Heart right ventricle (tissue), 16 donors: ENCODE results near the gene VPS54. TPM values are rescaled to one million over a fixed set of nuclear protein-coding genes. Genes with fewer than 3 reads are reported as not detected.

ENCODE experiments used
- ATAC-seq, 8 donors: fragments of 200-7000 bp; cut with Tn5 transposase; one replicate each; pipeline ENCODE4 v1.9.1; 2020; ENCODE audit warnings: mild to moderate bottlenecking in 8 of 8, moderate library complexity in 8 of 8, moderate number of reproducible peaks in 1 of 8
- DNase-seq, 2 donors: peaks; one replicate each; pipeline ENCODE4 v3.0.0-alpha.2; 2020
- H3K27ac ChIP-seq, 10 donors: fragments of 200-600 bp; sonication (generic) in 2 of 10; one replicate each; pipeline versions ENCODE4 v1.5.0 to v1.8.0; 2020 to 2022; ENCODE audit warnings: mild to moderate bottlenecking in 3 of 10
- H3K27me3 ChIP-seq, 7 donors: fragments of 200-600 bp; one replicate each; pipeline ENCODE4 v1.8.0; 2021 to 2022; ENCODE audit warnings: mild to moderate bottlenecking in 2 of 7
- H3K36me3 ChIP-seq, 9 donors: fragments of 200-600 bp; sonication (generic) in 1 of 9; one replicate each; pipeline versions ENCODE4 v1.5.0 to v1.8.0; 2020 to 2022; ENCODE audit warnings: mild to moderate bottlenecking in 2 of 9
- H3K4me1 ChIP-seq, 9 donors: fragments of 200-600 bp; sonication (generic) in 1 of 9; one replicate each; pipeline versions ENCODE4 v1.5.0 to v1.8.0; 2020 to 2022; ENCODE audit warnings: mild to moderate bottlenecking in 4 of 9
- H3K4me3 ChIP-seq, 10 donors: fragments of 200-600 bp; sonication (generic) in 2 of 10; one replicate each; pipeline versions ENCODE4 v1.5.0 to v1.8.0; 2020 to 2022; ENCODE audit warnings: mild to moderate bottlenecking in 7 of 10, moderate library complexity in 2 of 10
- H3K9me3 ChIP-seq, 11 donors: fragments of 200-600 bp in 10 of 11; sonication (generic) in 2 of 11; one replicate each; pipeline versions ENCODE4 v1.5.0 to v1.8.0; 2013 to 2022; ENCODE audit warnings: mild to moderate bottlenecking in 2 of 11, control low read depth in 1 of 11, moderate library complexity in 1 of 11
- WGBS, 2 donors: extraction: QIAGEN DNeasy Blood & Tissue Kit; methylation state at CpG; one replicate each; pipeline ENCODE4 v1.1.7; 2013; ENCODE audit warnings: inconsistent platforms in 1 of 2; 5-methylcytosine and 5-hydroxymethylcytosine counted together
- intact Hi-C, 10 donors: fragments of 100-400 bp; cut with DNase I; formaldehyde crosslinking; loops; one replicate each; pipeline versions ENCODE4 v1.11.1 to v1.14.2; 2022
- polyA plus RNA-seq, 2 donors: library from polyadenylated mRNA; stranded (reverse); fragments of 200-250 nt; gene quantifications; one replicate each; pipeline ENCODE4 v1.2.3, GENCODE V29; 2013
- total RNA-seq, 10 donors: library from RNA; stranded (reverse); fragmentation: NEBNext Ultra II Directional in 3 of 10; extraction: Animal tissue kit (Norgen Biotek cat#: 25700) in 3 of 10; gene quantifications; one replicate each; pipeline versions ENCODE4 v1.2.1 to v1.2.4, GENCODE V29; 2021 to 2023
- TF ChIP-seq, protein P1 (sequence below), 9 donors: fragments of 200-600 bp; sonication (generic) in 2 of 9; IDR thresholded peaks; one replicate each; pipeline versions ENCODE4 v1.5.0 to v1.8.0; 2021 to 2022; ENCODE audit warnings: antibody characterized with exemption in 9 of 9, mild to moderate bottlenecking in 5 of 9, moderate library complexity in 1 of 9
- donor health status: Arrhythmogenic right ventricular cardiomyopathy.
- donor health status: ischemic (EF 13 %, LVEDD 7.1; RV severe dilation, severe dysfunction).
- donor health status: healthy with polysubstance abuse.
- donor health status: DM: no; HTN: yes; CAD: no.
- donor health status: DM: no; HTN: no; CAD: no.
- donor health status: ischemic (EF 25% LVEDD 6.9; RV normal size, moderate dysfunction).
- donor health status: ischemic (EF 25% LVEDD 5.7; RV mildly dilated, moderate dysfunction).
- donor health status: healthy.
- donor health status: DM: yes; HTN: yes; CAD: no.
- donor health status: Ischemic cardiomyopathy.
- donor health status: ischemic (EF 35%, LVEDD 5.7; RV mildly dilated, moderate dysfunction).
- donor health status: nonischemic (EF 11% LVEDD 7.7; RV severe dilation, severe dysfunction).
- donor health status: DM: yes; HTN: yes; CAD: no.
- donor health status: PGD.
- donor health status: ischemic (EF 29% LVEDD 5.4; RV normal size, mild dysfunction).
- donor health status: nonischemic (EF 23%, LVEDD 6.1; RV moderate dilation, normal function).

VPS54 gene
- total and polyA plus RNA-seq, 12 donors, result 8.3 to 12.7 (median 10.5) TPM

GRCh38 chr2:63874204-63875130 lies 144.8 kb downstream of the VPS54 start:
- H3K27me3 ChIP-seq, result no peaks in the 10 kb centered on the region
- intact Hi-C loops, result no loop called here
- peak overlapping the region in 4 of 10 donors; percentile 3 to 64 (median 48) for H3K27ac ChIP-seq
- DNase-seq (no peak), ATAC-seq (no peak)
- peaks cover 0 to 5% (median 0%) of the 10 kb centered on the region in 11 donors for H3K9me3 ChIP-seq
- peaks cover 3 to 59% (median 42%) of the 10 kb centered on the region in 9 donors for H3K4me1 ChIP-seq
- TF ChIP-seq, protein P1, sequence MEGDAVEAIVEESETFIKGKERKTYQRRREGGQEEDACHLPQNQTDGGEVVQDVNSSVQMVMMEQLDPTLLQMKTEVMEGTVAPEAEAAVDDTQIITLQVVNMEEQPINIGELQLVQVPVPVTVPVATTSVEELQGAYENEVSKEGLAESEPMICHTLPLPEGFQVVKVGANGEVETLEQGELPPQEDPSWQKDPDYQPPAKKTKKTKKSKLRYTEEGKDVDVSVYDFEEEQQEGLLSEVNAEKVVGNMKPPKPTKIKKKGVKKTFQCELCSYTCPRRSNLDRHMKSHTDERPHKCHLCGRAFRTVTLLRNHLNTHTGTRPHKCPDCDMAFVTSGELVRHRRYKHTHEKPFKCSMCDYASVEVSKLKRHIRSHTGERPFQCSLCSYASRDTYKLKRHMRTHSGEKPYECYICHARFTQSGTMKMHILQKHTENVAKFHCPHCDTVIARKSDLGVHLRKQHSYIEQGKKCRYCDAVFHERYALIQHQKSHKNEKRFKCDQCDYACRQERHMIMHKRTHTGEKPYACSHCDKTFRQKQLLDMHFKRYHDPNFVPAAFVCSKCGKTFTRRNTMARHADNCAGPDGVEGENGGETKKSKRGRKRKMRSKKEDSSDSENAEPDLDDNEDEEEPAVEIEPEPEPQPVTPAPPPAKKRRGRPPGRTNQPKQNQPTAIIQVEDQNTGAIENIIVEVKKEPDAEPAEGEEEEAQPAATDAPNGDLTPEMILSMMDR (IDR thresholded peaks at IDR 0.05), result no peak
- H3K36me3 ChIP-seq, result peaks cover 0 to 63% (median 4%) of the 10 kb centered on the region in 9 donors
- no peak overlapping the region for H3K4me3 ChIP-seq
- WGBS, 2 donors, result 96 to 97% methylated on average over 5 of the region's 5 CpGs

GRCh38 chr2:63872571-63873328 lies 146.5 kb downstream of the VPS54 start:
- H3K36me3 ChIP-seq, result peaks cover 0 to 67% (median 0%) of the 10 kb centered on the region in 9 donors
- no peak overlapping the region for H3K4me3 ChIP-seq
- no peaks in the 10 kb centered on the region for H3K27me3 ChIP-seq
- 51 to 60% methylated on average over 6 of the region's 6 CpGs for WGBS, 2 donors
- H3K9me3 ChIP-seq, result peaks cover 0 to 5% (median 0%) of the 10 kb centered on the region in 11 donors
- peak overlapping the region in 3 of 10 donors; percentile 32 to 34 (median 33) for H3K27ac ChIP-seq
- ATAC-seq (peak in 7 of 8 donors; percentile 52 to 73 (median 62)), DNase-seq (peak in 1 of 2 donors; percentile 29)
- TF ChIP-seq, protein P1 (IDR thresholded peaks at IDR 0.05), result no peak
- peaks cover 3 to 59% (median 42%) of the 10 kb centered on the region in 9 donors for H3K4me1 ChIP-seq
- intact Hi-C loops, result no loop called here

DNA sequence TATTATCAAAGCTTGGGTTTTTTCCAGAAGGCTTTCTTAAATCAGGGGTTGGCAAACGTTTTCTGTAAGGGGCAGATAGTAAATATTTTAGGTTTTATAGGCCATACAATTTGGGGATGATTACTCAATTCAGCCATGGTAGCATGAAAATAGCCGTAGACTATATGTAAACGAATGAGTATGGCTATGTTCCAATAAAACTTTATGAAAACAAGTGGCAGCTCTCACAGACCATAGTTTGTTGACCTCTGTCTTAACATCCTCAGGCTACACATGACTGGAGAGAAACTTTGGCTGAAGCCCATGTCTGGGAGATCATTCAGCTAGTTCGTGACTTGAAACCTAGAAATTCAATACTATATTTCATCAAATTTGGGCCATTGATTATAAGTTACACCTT lies 147.4 kb downstream of the VPS54 start:
- Histone ChIP-seq H3K27ac (peak overlapping the region in 4 of 10 donors; percentile 18 to 34 (median 32)), H3K4me3 (no peak overlapping the region), H3K27me3 (no peaks in the 10 kb centered on the region), H3K36me3 (peaks cover 0 to 67% (median 0%) of the 10 kb centered on the region in 9 donors), H3K9me3 (peaks cover 0 to 5% (median 0%) of the 10 kb centered on the region in 11 donors), H3K4me1 (peaks cover 3 to 56% (median 40%) of the 10 kb centered on the region in 9 donors)
- 69 to 70% methylated on average over 4 of the region's 4 CpGs for WGBS, 2 donors
- intact Hi-C loops, result no loop called here
- DNase-seq (no peak), ATAC-seq (no peak)
- TF ChIP-seq, protein P1 (IDR thresholded peaks at IDR 0.05), result no peak

GRCh38 chr2:63870679-63871078 lies 148.5 kb downstream of the VPS54 start:
- peaks cover 0 to 73% (median 0%) of the 10 kb centered on the region in 9 donors for H3K36me3 ChIP-seq
- ATAC-seq, result no peak
- 88 to 89% methylated on average over 4 of the region's 4 CpGs for WGBS, 2 donors
- peaks cover 3 to 48% (median 36%) of the 10 kb centered on the region in 9 donors for H3K4me1 ChIP-seq
- TF ChIP-seq, protein P1 (IDR thresholded peaks at IDR 0.05), result no peak
- no peak overlapping the region for H3K4me3 ChIP-seq
- H3K27me3 ChIP-seq, result no peaks in the 10 kb centered on the region
- peak overlapping the region in 1 of 10 donors; percentile 34 for H3K27ac ChIP-seq
- intact Hi-C loops, result no loop called here
- peaks cover 0 to 5% (median 0%) of the 10 kb centered on the region in 11 donors for H3K9me3 ChIP-seq
- no peak for DNase-seq
